D721Med (cell line): Measurements from ENCODE around the gene CNTN2.

ENCODE experiments used
- DNase-seq: peaks from one replicate; pipeline ENCODE4 v3.0.0; 2011; ENCODE audit warnings: low spot score; ENCODE audit not compliant: insufficient read length
- FAIRE-seq: peaks from 2 replicates; lab custom pipeline; 2011; peaks lifted over from hg19 to GRCh38; lab: Jason Lieb, UNC
- CTCF ChIP-seq: IDR thresholded peaks from 2 replicates; pipeline ENCODE4 v1.5.1; 2012; ENCODE audit warnings: mild to moderate bottlenecking, control low read depth; ENCODE audit not compliant: insufficient read depth; ENCODE audit errors: missing control alignments

CNTN2 gene

GRCh38 chr1:205108464-205108863, 65.5 kb downstream of the CNTN2 start:
- TF ChIP-seq CTCF, result no peak
- FAIRE-seq (peak; percentile 71), DNase-seq (no peak)

- TF ChIP-seq CTCF, result no peak
- FAIRE-seq (no peak), DNase-seq (no peak)
These were observed 66.3 kb downstream of the CNTN2 start for GRCh38 chr1:205109269-205109668.

- no peak for DNase-seq
- FAIRE-seq, result no peak
- TF ChIP-seq CTCF, result no peak
These were observed 66.7 kb downstream of the CNTN2 start for GRCh38 chr1:205109711-205110110.

- DNase-seq (no peak), FAIRE-seq (peak; percentile 48)
- no peak for TF ChIP-seq CTCF
These were observed 68.3 kb downstream of the CNTN2 start for GRCh38 chr1:205111354-205111753.

- FAIRE-seq (no peak), DNase-seq (no peak)
- no peak for TF ChIP-seq CTCF
These were observed 75.7 kb downstream of the CNTN2 start for GRCh38 chr1:205118752-205119151.

GRCh38 chr1:205121660-205122488, 78.9 kb downstream of the CNTN2 start, which contains the start of gene RBBP5:
RBBP5 (minus strand) TSS chr1:205121978; CDS start chr1:205121873, 105 bp downstream.
- TF ChIP-seq CTCF, result peak; percentile 95
- DNase-seq (peak; percentile 84), FAIRE-seq (peak; percentile 88)

- no peak for TF ChIP-seq CTCF
These were observed 79.5 kb downstream of the CNTN2 start for GRCh38 chr1:205122489-205122882.

More at GRCh38 chr1:205122489-205122882, 79.5 kb downstream of the CNTN2 start:
- peak; percentile 38 for FAIRE-seq
- DNase-seq, result no peak
